T-helper 1 cell (primary cell): ENCODE measurements around the gene RC3H2.
"Not testable (repeated sequence)": the region's sequence is repeated elsewhere in the genome, so short reads cannot be mapped to it uniquely, and the experiment has no call there.

Source experiments
- DNase-seq, 5 donors: peaks; one replicate each; pipeline ENCODE4 v3.0.0-alpha.2; 2012 to 2020

The RC3H2 gene

GRCh38 chr9:122844137-122844536, 61.0 kb downstream of the RC3H2 start:
- no peak for DNase-seq

GRCh38 chr9:122841501-122841900, 63.7 kb downstream of the RC3H2 start:
- no peak for DNase-seq

- not testable (repeated sequence) for DNase-seq
These were observed 66.7 kb downstream of the RC3H2 start for GRCh38 chr9:122838441-122838840.

GRCh38 chr9:122837266-122837850, 67.8 kb downstream of the RC3H2 start:
- DNase-seq, result no peak

GRCh38 chr9:122835313-122835731, 69.8 kb downstream of the RC3H2 start:
- DNase-seq, result peak in 1 of 5 donors; percentile 47

- DNase-seq, result no peak
These were observed 73.0 kb downstream of the RC3H2 start for GRCh38 chr9:122832194-122832593.

- not testable (repeated sequence) for DNase-seq
These were observed 76.2 kb downstream of the RC3H2 start for GRCh38 chr9:122828965-122829284.

- DNase-seq, result no peak
These were observed 77.4 kb downstream of the RC3H2 start for GRCh38 chr9:122827761-122828093.

GRCh38 chr9:122822938-122823337, 82.2 kb downstream of the RC3H2 start:
- DNase-seq, result no peak

- no peak for DNase-seq
These were observed 83.1 kb downstream of the RC3H2 start for GRCh38 chr9:122822056-122822455.

GRCh38 chr9:122821278-122821943, 83.7 kb downstream of the RC3H2 start:
- no peak for DNase-seq

GRCh38 chr9:122820490-122820845, 84.7 kb downstream of the RC3H2 start:
- DNase-seq, result no peak

- no peak for DNase-seq
These were observed 85.2 kb downstream of the RC3H2 start for GRCh38 chr9:122819791-122820489.

GRCh38 chr9:122819326-122819725, 85.8 kb downstream of the RC3H2 start:
- DNase-seq, result no peak

GRCh38 chr9:122816163-122816867, 88.8 kb downstream of the RC3H2 start:
- peak in 4 of 5 donors; percentile 14 to 60 (median 29) for DNase-seq

GRCh38 chr9:122815544-122815943, 89.6 kb downstream of the RC3H2 start:
- DNase-seq, result no peak

GRCh38 chr9:122814545-122814944, 90.6 kb downstream of the RC3H2 start:
- no peak for DNase-seq

- no peak for DNase-seq
These were observed 92.4 kb downstream of the RC3H2 start for GRCh38 chr9:122812736-122813135.

- DNase-seq, result peak; percentile 25 to 71 (median 53)
These were observed 94.7 kb downstream of the RC3H2 start for GRCh38 chr9:122810306-122810946.

GRCh38 chr9:122809261-122809660, 95.9 kb downstream of the RC3H2 start:
- not testable (repeated sequence) for DNase-seq

- DNase-seq, result peak in 1 of 5 donors; percentile 18
These were observed 97.0 kb downstream of the RC3H2 start for GRCh38 chr9:122808141-122808540.

- peak in 1 of 5 donors; percentile 52 for DNase-seq
These were observed 97.8 kb downstream of the RC3H2 start for GRCh38 chr9:122807271-122807900.

- no peak for DNase-seq
These were observed 98.5 kb downstream of the RC3H2 start for GRCh38 chr9:122806661-122807060.
